HTERT RPE-1 (cell line): ENCODE measurements around the gene CAPRIN2.

Source experiments
- in situ Hi-C: fragments of 300-500 bp; cut with MboI; formaldehyde crosslinking; loops from 4 replicates; pipeline ENCODE4 v1.14.3; 2020; ENCODE audit warnings: low sequenced_read_pairs

CAPRIN2 gene

DNA sequence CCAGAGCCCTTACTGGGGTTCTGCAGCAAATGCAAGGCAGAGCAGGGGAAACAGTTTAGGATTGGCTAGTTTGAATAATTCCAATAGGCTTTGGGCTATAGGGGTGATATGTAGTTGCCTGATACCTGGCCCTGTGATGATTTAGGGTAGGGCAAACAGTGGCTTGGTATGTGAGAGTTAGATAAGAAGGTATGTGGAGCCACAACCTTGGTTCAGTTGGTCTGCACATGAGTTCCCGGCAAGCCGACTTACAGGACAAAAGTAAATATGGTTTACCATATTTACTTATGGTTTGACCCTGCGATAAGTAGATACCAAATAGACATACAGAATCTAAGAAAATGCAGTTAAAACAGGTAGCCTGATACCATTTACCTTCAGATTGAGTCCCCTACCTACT is 8.3 kb upstream of the CAPRIN2 start:
- in situ Hi-C loops = no loop called here

DNA sequence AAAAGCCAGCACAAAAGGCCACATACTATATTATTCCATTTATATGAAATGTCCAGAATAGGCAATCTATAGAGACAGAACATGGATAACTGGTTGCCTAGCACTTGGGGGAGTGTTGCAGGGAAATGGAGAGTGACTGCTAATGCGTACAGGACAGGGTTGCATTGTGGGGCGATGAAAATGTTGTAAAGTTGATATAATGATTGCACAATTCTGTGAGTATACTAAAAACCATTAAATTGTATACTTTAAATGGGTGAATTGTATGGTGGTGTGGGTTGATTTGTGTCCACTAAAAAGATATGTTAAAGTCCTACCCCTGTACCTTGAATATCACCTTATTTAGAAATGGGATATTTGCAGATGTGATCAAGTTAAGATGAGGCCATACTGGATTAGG is 7.0 kb upstream of the CAPRIN2 start:
- in situ Hi-C loops = no loop called here

DNA sequence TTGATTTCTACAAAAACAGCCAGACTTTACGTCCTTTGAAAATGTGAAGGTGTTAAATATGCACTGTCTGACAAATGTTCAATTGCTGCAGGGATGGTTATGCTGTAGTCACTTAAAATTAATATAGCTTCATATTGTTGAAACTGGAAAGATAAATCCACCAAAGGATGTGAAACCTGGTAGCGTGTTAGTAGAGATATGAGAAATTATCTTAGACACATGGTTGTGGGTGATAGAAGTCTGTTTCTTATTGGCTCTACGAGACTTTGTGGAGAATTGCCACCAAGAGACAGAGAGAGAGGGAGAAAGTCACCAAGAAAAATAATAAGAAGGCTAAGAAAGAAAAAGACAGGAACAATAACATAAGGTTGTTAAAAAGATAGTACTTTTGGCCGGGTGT is 2.6 kb upstream of the CAPRIN2 start:
- in situ Hi-C loops = no loop called here

DNA sequence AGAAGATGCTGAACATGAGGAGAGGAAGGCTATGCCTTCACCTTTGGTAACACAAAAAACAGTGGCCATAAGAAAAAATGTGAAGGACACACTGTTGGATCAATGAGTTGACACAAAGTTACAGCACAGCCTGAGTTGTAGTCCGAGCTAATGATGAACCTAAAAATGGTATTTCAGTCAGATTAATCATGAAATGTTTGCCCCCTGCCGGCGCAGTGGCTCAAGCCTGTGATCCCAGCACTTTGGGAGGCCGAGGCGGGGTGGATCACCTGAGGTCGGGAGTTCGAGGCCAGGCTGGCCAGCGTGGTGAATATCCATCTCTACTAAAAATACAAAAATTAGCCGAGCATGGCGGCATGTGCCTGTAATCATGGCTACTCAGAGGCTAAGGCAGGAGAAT is 1.3 kb upstream of the CAPRIN2 start:
- in situ Hi-C loops = no loop called here

DNA sequence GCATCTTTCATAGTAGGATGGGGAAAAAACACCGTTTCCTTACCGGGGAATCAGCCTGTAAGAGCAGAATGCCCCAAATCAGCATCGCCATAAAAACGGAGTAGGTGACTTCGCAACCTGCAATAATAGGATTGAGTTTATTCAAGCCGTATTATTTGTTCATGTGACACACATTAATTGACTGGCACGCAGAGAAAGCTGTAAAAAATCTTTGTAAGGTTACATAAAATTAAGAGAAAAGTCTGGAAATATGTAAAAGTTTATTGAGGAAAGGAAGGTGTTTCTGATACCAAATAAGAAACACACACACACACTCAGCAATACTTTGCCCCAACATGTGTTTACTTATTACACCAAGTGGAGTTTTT is 628 bp upstream of the CAPRIN2 start:
- in situ Hi-C loops = no loop called here

DNA sequence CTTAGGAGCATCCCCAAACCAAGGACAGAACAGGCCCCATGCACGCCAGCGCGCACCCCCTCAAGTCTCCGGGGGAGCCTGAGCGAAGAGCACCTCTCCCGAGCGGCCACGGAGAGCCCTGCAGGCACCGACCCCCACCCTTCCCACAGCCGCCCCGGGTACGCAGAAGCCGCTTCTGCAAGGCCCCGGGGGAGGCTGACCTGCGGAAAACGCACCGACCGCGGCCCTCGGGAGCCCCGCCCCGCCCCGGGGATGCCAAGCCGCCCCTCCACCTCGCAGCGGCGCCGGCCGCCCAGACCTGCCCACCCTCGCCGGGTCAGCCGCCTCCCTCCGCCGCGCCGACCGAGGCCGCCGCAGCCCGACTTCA is 385 bp downstream of the CAPRIN2 start:
- in situ Hi-C loops = no loop called here

DNA sequence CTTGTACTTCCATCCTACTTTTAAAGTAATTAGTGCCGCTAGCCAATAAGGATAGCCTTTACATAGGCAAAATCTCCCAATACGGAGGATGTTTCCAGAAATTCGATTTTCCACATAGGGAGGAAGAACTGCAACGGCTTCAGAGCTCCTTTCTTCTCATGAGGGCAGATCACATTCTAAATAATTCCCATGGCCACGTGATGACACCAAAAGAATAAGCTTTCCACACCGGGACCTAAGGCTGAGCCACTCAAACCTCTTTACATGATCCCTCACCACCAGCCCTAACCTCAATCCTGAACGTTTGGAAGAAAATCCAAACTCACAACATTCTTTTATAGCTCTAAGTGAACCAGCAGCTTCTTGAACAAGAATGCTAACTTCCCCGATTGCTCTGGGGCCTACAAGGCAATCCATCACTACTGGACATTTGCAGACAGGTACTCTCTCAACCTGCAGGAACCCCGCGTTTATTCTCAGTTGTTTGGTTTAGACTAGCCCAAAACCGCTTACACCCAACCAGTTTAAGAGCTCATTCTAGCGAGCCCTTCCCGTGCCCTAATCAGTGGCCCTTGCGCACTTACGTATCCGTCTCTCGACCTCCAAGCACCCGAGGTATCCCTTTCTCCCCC is 884 bp downstream of the CAPRIN2 start:
- in situ Hi-C loops = no loop called here

DNA sequence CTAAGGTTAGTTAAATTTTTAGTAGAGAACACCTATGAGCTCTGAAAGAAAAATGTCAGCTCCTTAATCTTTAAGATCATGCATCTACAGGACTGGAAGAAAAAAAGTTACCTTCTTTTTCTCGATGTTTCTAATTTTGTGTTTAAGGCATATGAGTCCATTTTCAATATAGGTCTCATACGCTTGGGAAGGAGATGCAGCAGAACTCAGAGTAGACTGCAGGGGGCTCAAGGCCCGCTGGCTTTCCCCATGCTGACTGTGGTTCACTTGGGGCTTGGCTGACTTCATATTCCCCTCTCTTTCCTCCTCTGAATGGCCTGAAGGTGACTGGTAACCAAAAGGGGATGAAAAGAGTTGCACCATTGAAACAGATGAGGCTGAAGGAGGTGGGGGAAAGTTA is 1.5 kb downstream of the CAPRIN2 start:
- in situ Hi-C loops = no loop called here

DNA sequence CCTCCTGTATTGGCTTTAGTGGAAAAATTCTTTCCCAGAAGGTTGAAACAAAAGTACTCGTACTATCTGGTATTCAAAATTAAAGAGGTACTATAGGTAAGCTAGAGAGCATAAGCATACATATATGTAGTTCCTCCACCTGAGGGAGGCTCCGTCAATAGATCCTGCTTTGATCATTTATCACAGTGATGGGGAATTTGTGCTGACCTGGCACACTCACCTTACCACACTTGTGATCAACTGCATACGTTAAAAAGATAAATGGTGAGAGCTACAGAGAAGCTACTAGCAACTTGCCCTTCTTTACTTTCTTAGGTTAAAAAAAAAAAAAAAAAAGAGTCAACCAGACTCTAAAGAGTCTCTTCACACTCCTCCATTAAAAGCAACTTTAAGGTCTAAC is 2.5 kb downstream of the CAPRIN2 start:
- in situ Hi-C loops = no loop called here

DNA sequence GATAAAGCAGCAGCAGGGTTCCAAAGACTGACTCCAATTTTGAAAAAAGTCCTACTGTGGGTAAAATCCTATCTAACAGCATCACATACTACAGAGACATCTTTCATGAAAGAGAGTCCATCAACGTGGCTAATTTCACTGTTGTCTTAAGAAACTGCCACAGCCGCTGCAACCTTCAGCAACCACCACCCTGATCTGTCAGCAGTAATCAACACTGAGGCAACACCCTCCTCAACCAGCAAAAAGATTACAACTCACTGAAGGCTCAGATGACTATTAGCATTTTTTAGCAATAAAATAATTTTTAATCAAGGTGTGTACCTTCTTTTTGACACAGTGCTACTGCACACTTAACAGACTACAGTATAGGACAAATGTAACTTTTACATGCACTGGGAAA is 6.6 kb downstream of the CAPRIN2 start:
- in situ Hi-C loops = no loop called here

DNA sequence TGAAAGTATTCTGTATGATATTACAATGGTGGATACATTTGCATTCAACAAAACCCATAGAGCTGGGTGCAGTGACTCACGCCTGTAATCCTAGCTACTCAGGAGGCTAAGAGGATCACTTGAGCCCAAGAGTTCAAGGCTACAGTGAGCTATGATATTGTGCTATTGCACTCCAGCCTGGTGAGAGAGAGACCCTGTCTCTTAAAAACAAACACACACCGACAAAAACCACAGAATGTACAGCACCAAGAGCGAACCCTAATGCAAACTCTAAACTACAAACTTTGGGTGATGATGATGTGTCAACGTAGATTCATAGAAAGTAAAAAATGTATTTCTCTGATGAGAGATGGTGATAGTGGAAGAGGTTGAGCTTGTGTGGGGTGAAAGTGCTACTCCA is 8.6 kb downstream of the CAPRIN2 start:
- in situ Hi-C loops = no loop called here

DNA sequence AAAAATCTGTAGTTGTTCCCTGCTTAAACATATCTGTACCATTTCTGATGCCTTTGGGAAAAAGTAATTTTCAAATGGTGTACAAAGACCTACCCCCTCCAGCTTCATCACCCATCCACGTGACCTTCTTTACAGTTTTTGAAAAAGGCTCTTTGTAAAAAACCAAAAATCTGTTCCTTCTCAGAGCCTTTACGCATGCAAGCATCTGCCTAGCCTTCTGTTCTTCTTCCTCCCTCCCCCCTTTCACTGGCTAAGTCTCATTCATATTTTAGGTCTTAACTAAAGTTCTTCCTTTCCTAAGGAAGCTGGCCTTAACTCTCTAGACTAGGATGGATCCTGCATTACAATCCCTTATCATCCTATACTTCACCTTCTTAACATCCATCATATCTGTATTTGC is 10.4 kb downstream of the CAPRIN2 start:
- in situ Hi-C loops = no loop called here

DNA sequence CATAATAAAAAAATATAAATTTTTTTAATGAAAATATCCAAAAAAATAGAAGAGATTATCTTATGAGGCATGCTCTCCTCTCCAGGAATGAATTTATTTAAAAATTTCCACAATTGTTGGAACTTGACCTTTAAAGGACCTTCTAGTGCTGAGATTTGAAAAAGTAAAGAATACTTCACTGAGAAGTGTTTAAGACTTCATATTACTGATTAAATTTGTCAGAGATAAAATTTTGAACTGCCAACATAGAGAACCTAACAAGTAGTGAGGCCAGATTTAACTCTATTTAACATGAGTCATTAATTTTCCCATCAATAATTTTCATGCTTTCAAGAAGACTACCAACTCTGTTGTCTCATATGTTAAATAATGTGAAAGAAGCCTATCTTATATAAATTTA is 14.5 kb downstream of the CAPRIN2 start:
- in situ Hi-C loops = no loop called here

DNA sequence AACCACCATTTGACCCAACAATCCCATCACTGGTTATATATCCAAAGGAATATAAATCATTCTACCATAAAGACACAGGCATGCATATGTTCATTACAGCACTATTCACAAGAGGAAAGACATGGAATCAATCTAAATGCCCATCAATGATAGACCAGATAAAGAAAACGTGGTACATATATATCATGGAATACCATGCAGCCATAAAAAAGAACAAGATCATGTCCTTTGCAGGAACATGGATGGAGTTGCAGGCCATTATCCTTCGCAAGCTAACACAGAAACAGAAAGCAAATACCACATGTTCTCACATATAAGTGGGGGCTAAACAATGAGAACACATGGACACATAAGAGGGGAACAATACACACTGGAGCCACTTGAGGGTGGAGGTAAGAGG is 15.7 kb downstream of the CAPRIN2 start:
- in situ Hi-C loops = no loop called here

DNA sequence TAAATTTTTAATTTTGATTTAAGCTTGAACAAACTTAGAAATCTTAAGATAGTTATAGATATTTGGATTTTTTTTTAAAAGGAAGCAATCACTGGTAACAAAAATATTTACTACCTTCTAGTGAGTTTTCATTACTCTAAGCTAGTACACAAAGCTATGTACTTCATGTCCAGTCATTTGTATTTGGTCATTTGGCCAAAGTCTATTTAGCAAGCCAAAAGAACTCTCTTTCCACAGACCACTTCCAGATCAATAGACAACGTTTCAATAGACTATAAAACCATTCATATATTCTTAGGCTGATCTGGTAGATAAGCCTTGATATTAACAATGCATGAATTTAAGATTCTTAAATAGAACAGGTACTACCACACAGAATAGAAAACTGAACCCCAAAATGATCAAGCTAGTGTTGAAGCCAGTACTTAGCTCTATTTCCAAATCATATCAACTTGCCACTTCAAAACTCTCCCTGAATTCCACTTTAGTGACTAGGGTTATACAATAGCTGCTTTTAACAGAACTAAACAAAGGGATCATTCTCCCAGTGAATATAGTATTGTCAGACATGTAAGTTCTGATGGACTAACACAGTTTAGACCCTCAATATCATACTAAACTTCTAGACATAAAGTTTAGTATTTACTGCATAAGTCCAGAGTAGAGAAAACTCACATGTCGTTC is 21.7 kb downstream of the CAPRIN2 start:
- in situ Hi-C loops = no loop called here

DNA sequence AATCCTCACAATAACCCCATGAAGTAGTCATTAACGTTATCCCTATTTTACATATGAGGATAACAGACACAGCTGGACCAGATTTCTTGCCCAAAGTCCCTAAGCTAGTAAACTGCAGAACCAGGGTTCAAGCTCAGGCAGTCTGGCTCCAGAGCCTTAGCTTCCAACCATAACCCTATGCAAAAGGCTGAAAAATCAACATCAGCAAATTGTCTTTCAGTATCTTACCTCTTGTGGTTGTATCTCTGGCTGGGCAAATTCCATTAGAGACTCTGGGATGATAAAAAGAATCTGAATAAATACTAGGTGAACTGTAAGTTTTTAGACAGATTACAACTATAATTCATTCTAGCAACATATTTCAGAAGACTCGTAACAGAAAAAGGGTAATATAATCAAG is 24.7 kb downstream of the CAPRIN2 start:
- in situ Hi-C loops = no loop called here

DNA sequence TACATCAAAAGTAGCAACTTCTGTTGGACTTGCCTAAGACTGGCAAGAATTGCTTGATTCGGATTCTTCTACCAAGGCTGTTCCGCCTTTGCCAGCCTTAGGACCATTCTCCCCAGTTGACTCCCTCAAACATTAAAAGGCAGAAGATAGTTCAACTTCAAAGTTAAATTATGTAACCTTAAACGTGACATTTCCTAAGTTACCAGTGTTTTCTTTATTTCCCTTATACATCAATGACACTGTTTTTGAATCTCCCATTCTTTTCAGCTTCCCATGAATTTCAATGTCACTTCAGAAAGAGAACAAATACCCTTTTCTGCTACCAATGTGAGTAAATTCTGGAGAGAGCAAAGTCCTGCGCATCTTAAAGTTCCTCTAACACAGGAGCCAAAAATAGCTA is 25.2 kb downstream of the CAPRIN2 start:
- in situ Hi-C loops = no loop called here

DNA sequence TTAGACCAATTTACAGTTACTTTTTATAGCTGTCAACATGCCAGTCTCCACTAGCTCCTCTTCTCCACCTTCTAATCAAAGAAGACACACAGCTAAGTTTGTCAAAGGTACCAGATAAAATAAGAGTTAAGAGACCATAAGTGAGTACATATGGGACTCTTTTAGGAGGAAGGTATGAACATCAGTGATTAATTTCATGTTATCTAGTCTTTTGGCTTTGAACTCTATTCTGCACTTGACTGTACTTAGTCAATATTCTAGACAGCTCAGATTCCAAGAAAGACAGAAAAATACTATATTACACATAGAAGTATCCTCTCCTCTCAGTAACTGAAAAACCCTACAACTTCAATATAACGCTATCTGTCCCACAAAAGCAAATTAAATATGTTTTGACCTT is 28.1 kb downstream of the CAPRIN2 start:
- in situ Hi-C loops = no loop called here

DNA sequence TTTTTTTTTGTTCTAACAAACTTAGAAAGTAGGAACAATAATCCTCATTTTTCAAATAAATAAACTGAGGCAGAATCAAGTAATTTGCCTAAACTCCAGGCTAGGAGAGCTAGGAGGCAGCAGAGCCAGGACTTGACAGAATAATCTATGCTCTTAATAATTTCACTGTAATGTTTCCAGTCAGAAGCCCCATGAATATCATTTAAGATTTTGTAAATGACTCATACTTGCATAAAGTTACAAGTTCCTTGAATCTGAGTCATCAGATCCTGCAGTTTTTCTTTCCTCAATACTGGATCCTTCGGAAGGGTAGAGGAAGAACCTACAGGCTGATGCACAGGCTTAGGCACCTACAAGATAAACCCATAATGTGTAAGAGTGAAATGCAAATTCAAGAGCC is 29.0 kb downstream of the CAPRIN2 start:
- in situ Hi-C loops = no loop called here

DNA sequence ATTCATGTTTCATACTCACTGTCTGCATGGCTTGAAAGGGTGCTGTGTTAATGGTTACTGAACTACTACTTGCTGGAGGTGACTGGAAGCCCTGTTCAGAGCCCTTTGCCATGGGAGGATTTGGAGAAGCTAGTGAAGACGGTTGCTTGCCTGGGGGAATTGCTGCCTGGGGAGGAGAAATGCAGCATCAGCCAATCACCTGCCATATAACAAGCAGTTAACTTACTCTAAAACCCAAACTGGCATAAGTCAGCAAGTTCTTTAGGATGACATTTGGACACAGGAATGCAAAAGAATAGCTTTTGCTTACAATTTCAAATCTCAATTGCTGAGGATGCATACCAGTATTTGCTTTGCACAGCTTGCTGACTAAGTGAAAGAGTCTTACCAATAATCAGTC is 35.7 kb downstream of the CAPRIN2 start:
- in situ Hi-C loops = no loop called here

DNA sequence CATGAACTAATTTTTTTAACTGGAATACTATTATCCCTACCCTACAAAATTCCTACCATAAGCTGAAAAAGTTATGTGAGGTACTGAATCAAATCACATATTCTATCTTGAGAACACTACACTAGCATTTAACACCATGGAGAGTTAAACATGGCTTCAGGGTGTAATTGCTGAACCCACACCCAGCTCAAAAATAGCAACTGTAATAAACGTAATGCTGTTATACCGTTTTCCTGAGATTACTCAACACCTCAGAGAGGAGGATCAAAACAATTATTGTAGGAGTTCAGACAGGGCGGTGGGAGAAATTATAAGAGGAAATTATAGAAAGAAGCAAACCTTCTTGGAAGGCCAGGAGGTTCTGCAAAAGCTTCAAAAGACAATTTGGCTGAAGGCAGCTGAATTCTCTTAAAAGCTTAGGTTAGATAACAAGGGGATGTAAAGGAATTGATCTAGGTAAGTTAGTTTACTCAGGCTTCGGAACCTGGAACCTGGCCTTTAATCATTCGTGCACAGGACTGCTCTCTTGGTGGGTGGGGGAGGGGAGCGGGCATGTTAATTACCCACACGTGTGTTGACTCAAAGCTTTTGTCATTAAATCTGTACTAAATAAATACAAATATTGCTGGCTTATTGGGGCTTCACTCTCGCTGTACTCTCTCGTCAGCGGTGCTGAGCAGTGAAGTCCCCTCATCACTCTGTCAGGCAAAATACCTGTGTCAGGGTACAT is 47.0 kb downstream of the CAPRIN2 start:
- in situ Hi-C loops = no loop called here

DNA sequence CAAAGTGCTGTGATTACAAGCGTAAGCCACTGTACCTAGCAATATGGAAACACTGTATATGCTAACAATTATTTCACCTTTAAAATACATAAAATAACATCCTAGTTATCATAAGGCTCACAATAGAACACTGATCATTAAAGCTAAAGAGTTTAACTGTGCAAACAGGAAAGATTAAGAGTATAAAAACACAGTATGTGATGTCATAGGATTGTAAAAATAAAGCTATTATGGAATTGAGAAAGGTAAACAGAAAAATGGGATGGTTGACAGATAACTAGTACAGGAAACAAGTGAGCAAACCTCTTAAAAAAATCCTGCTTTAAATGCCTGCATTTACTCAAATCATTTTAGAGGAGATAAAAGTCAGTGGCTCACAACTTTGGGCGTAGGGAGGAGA is 48.3 kb downstream of the CAPRIN2 start:
- in situ Hi-C loops = no loop called here

DNA sequence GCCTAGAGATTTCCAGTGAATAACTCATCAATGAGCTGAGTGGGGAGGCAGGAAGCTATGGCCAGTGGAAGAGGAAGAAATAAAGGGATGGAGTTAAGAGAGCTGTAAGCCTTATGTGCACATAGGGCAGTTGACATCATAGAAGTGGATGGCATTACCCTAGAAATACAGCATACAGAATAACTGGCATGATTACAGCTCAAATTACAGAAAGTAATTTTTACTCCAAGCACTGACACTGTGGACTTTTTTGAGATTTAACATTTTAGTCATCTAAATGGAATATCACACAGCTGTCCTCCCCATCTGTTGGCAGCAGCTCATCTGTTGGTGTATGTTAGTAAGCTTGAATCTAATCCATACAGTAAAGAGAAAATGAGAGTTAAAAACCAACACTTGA is 53.7 kb downstream of the CAPRIN2 start:
- in situ Hi-C loops = no loop called here
